ENCODE results near the gene PHF12.

GRCh38 chr17:28892024-28892423, 59.3 kb downstream of the PHF12 start:
- TF ChIP-seq, protein P1, sequence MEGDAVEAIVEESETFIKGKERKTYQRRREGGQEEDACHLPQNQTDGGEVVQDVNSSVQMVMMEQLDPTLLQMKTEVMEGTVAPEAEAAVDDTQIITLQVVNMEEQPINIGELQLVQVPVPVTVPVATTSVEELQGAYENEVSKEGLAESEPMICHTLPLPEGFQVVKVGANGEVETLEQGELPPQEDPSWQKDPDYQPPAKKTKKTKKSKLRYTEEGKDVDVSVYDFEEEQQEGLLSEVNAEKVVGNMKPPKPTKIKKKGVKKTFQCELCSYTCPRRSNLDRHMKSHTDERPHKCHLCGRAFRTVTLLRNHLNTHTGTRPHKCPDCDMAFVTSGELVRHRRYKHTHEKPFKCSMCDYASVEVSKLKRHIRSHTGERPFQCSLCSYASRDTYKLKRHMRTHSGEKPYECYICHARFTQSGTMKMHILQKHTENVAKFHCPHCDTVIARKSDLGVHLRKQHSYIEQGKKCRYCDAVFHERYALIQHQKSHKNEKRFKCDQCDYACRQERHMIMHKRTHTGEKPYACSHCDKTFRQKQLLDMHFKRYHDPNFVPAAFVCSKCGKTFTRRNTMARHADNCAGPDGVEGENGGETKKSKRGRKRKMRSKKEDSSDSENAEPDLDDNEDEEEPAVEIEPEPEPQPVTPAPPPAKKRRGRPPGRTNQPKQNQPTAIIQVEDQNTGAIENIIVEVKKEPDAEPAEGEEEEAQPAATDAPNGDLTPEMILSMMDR (conservative IDR thresholded peaks at IDR 0.05; ENCODE audit: low read depth, low read length): no peak
- TF ChIP-seq POLR2A (IDR thresholded peaks at IDR 0.05; ENCODE audit: low read depth, low read length) (no peak), MAFK (IDR thresholded peaks at IDR 0.05; ENCODE audit: low read depth, low read length) (no peak), RAD21 (IDR thresholded peaks at IDR 0.05; ENCODE audit: low read length) (no peak), FOS (IDR thresholded peaks at IDR 0.05; ENCODE audit: low read depth, low read length) (no peak), USF2 (IDR thresholded peaks at IDR 0.05; ENCODE audit: low read depth, low read length) (no peak)
